HG03342 (cell line): Measurements from ENCODE around the gene SLC19A1.
A peak's percentile ranks its signal among the peaks of the same experiment; 100 is the strongest.

Source experiments
- ATAC-seq: cut with Tn5 transposase; IDR thresholded peaks from one replicate; pipeline ENCODE4 v1.9.1; 2021; ENCODE audit warnings: mild to moderate bottlenecking, moderate library complexity; ENCODE audit not compliant: unreplicated experiment

Gene SLC19A1

DNA sequence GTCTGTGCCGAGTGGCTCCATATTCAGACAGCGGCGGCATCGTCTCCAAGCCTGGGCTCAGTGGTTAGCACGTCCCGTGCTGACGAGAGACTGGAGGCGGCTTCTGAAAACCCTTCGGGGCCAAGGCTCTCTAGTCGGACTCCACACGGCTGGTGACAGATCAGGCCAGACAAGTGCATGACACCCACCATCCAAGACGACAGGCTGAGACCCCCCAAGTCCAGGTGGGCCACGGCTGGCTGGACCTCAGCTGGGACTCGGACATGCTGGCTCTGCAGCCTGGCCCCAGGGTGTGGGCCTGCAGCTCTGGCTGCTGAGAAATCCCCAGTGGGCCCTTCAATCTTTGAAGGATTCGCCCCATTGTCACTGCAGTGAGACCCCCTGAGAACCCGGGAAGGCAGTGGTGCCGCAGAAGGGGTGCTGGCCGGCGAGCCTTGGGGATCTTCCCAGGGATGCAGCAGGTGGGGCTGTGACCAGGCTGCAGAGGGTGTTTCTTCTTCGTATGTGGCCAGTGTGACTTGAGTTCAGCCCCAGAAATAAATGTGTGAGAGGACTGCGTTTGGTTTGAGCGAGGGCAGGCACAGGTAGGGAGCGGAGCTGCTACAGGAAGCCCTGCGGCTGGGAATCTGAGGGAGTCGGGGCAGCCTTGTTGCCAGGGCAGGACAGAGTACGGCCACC lies 15.9 kb upstream of the SLC19A1 start:
- no peak for ATAC-seq

DNA sequence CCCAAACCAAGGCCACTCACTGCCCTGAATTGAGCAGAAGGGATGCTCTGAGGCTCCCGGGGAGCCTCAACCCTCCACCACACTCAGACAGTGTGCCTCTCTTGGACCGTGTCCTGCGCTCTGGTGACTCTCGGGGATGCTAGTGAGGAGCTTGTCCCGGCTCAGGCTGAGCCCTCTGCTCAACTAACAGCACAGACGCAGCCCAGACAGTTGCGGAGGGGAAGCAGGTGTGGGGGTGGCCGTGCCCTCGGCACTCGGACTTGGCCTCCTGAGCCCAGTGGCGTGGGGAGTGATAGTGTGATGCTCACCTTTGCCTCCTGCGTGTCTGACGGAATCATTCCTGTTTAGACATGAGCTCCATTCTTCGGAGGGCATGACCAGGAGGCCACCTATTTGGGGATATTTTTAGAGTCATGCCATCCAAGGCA lies 15.4 kb upstream of the SLC19A1 start:
- no peak for ATAC-seq

DNA sequence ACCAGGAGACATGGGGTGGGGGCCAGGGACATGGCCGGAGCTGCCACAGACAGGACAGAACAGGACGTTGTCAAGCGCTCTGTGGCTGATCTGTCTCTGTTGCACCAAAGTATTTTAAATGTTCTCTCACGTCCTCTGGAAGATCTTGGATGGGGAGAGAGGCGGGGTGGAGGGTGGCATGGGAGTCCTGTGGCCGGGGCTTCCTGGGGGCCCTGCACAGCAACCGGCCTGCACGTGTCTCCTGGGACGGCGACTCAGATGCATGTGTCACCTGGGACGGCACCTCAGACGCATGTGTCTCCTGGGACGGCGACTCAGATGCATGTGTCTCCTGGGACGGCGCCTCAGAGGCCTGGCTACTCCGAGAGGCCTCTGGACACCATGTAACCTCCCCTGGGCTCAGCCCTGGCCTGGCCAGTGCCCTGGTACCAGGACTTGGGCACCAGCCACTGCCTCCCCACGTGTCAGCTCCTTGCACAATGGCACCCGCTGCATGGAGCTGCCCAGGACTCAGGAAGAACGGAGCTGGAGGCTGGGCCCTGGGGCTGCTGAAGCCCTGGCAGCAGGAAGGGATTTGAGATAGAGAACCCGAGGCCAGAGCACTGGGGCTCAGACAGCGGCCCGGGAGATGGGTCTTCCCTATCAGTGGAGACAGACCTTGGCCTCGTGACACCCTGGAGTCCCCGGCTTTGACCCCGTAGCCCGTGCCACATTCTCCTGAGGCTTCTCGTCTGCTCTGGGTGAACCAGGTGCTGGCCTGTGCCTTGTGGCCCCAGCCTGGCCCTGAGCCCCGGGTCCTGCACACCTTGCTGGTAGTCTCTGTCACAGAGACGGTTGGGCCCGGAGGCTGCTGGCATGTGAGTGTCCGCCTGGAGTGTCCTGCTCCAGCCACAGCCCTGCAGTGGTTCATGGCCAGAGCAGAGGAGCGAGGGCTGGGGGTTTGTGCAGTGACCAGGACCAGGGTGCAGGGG lies 14.7 kb upstream of the SLC19A1 start:
- ATAC-seq = no peak

DNA sequence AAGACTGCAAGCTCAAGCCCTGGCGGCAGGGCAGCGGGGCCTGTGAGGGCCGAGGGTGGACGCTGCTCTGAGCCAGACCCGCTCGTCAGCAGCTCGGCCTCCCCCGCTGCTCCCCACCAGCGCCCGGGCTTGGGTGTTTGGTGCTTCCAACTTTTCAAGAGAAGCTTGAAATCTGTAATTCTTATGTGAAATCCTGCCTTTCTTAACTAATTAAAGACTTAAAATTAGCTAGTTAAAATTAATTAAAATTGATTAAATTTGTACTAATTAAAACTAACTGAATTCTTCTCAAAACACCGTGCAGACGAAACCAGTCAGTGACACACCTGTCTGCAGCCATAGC lies 14.0 kb upstream of the SLC19A1 start:
- ATAC-seq = no peak

DNA sequence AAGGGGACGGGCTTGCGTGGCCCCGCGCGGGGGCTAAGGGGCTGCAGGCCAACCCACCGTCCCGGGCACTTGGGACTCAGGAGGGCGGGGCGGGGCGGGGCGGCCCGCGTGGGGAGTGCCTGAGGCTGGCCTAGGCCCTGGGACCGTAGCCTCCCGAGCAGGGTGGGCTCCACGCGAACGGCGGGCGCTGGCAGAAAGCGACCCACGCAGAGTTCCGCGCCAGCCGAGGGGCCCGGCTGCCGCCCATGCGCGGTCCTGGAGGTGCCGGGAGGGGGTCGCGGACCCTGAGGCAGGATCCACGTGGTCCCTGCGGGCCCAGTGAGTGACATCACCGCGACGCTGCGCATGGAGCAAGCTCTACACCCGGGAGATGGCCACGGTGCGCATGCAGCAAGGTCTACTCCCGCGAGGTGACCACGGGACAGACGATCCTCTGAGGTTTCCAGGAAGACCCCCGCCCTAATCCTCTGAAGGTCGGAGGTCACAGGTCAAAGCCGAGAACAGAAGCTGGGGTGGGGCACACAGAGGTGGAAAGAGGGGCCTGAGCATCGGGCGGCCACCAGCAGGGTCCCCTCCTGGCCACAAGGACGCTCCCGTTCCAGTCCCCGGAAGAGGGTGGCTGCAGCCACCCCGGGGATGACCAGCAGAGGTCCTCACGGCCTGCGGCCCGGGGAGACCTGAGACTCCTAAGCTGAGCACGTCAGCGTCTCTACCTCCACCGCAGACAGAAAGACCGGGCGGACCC lies 13.5 kb upstream of the SLC19A1 start:
- no peak for ATAC-seq

DNA sequence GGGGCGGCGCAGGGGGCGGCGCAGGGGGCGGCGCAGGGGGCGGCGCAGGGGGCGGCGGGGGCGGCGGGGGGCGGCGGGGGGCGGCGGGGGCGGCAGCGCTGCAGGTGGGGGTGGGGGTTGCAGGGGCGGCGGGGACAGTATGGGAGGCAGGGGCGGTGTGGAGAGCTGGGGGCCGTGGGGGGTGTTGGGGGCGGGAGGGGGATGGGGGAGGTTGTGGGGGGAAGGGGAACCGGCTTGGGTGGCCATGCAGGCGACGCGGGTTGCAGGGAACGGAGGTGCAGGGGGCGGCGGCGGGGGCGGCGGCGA lies 13.0 kb upstream of the SLC19A1 start:
- no peak for ATAC-seq

DNA sequence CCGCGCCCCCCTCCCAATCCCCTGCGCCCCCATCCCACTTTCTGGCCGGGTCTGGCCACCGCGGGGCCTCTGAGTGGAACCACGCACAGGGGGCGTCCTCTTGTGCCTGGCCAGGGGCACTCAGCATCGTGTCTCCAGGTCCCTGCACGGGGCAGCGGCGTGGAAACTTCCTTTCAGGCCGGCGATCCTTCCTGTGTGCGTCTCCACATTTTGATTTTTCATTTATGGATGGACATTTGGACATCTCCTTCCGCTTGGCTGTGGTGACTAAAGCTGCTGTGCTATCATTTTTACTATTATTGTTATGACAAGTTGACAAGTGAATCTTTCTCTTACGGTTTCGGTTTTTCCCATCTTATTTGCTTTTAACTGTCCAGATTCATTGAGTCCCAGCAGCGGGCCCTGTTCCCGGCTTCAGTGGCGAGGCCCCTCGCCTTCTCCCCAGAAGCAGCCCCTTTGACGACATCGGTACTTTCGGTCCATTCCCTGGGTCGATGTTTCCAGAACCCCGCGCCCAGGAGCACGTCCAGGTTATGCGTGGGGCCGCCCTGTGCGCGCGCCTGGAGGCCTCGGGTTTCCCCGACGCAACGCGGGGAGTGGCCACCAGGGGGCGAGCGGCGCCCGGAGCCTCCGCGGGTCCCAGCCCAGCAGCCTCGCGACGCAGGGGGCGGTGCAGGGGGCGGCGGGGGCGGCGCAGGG lies 12.4 kb upstream of the SLC19A1 start:
- ATAC-seq = peak; percentile 59

- no peak for ATAC-seq
Measured at GRCh38 chr21:45552696-45553391, 10.6 kb upstream of the SLC19A1 start.

DNA sequence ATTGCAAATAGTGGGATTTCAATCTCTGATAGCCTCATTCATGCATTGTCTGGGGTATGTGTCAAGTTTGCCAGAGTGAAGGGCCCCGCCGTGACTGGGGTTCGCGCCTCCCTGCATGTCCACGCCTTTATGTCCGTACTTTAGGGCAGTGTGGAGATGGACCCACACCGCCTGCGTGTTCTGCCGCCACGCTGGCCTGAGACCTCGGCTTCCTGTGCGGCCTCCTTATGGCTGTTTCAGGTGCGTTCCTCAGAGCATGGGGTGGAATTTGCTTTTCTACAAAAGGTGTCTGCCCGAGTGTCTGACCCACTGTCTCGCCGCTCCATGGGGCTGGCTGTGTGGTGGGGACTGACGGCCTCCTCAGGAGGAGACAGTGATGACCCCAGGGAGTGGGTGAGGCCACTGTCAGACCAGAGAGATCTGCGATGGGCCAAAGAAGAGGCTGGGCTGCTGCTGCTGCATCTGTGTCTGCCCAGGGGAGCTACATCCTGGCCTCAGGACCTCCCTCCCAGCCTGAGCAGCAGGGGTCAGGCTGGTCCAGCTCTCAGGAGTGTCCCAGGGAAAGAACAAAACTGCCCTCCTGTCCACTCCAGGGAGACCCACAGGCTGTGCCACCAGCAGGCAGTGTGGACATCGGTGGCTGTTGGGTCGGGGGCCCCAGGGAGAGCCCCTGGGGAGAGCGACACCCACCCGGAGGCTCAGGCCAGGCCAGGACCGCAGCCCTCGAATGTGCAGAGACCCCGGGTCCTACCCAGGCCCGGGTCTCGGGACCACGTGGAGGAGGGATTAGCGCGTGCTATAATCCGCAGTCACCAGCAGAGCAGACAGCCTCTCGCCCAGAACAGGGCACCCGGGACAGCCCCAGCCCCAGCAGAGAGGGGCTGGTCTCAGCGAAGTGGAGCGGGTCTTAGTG lies 9.8 kb upstream of the SLC19A1 start:
- no peak for ATAC-seq

DNA sequence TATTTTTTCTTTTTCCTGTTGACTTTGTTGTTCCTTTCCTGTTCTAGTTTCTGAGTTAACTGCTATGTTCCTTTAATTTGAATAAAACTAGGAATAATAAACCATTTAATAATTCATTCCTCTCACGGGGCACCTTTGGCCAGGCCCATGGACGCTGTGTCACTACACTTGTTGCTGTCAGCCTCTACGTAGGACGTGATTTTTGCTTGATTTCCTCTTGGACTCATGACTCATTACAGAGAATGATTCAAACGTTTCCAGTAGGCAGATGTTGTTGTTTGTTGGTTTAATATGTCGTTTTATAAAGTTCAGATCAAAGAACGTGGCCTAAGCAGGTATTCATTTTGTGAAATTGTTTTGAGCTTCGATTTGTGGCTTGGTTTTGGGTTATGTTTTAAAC lies 9.1 kb upstream of the SLC19A1 start:
- no peak for ATAC-seq

- ATAC-seq = peak; percentile 51
Measured at GRCh38 chr21:45550522-45551210, 8.4 kb upstream of the SLC19A1 start.

GRCh38 chr21:45549626-45550463 lies 7.6 kb upstream of the SLC19A1 start:
- ATAC-seq = no peak

DNA sequence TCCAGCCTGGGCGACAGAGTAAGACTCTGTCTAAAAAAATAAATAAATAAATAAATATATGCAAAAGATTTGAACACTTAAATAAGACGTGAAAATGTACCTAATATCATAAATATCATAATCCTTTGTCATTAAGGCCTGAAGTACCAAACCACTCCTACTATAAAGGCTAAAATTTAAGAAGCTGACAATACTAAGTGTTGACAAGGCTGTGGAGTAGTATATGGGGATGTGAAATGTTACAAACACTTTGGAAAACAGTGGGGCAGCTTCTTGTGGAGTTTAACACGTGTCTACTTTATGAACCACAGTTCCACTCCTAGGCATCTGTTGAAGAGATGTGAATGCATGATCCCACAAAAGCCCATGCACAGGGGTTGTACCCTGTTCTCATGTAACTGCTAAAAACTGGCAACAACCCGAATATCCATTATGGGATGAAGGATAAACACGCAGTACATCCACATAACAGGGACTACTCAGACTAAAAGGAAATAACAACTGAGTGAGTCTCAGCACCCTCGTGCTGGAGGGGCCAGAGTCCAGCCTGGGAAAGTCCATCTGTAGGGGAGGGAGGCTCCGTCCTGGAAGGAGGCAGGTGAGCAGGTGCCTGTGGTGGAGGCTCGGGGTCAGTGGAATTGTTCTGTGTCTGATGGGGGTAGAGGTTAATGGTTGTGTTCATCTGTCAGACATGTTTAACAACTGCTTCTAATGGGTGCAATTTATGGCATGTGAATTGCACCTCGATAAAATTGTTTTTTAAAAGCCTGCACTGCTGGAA lies 6.7 kb upstream of the SLC19A1 start:
- no peak for ATAC-seq

GRCh38 chr21:45547545-45547900 lies 5.3 kb upstream of the SLC19A1 start:
- no peak for ATAC-seq

DNA sequence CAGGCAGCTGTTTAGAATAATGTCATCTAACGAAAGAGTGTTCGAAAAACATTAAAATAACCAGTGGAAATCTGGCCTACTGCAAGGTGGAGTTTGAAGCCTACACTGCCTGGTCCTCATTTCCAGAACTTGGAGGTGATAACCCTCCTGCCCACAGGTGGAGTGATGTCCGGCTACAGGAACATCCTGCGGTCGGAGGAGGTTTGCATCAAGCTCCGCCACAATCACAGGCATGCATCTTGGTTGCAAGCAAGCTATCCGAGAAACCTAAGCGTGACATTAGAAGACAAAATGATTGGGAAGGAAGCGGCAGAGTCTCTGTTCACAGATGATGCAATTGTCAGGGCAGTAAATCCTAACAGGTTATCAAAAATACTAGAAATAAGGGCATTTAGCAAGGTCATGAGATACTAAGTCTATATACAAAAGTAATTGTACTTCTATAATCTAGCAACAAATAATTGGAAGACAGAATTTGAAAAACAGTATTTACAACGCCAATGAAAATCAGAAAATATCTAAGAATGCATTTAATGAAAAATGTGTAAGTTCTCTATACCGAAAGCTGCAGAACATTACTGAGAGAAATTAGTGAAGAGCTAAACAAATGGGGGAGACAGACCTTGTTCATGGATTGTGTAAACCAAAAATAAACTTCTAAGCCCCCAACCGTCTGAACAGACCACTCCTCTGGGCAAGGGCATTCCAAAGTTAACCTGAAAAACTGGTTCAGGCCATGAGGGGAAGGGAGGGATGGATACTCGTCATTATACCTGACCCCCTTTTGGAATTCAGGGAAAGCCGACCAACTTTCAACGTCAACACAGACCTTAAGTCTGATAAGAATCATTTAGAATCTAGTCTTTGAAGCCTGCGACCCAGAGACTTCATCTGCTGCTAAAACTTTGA lies 4.7 kb upstream of the SLC19A1 start:
- no peak for ATAC-seq
